ENCODE measurements around the gene SLC8B1.

The SLC8B1 gene

DNA sequence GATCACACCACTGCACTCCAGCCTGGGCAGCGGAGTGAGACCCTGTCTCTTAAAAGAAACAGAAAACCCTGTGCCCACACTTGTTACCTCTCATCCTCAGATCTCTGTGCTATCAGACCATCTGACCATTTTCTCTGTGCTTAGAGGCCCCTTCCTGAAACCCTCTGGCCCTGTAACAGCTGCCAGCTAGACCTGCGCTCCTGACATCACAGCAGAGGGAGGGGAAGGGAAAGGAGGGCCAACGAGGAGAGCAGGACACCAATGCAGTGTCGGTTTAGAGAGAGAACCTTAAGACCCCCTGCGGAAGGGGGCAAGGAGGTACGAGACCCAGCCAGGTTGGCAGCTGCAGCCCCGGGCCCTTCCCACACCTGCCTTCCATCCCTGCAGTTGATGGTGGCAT lies 42.4 kb downstream of the SLC8B1 start:
- Histone ChIP-seq H3K79me2 (ENCODE audit: control insufficient read depth, insufficient read depth, low read length, poor library complexity) (no peaks in the 10 kb centered on the region), H3K79me1 (ENCODE audit: low read length) (no peaks in the 10 kb centered on the region), H4K91ac (ENCODE audit: low read depth, low read length) (no peak overlapping the region), H3K4me2 (ENCODE audit: low read length) (no peak overlapping the region), H3K4ac (ENCODE audit: low read depth, low read length) (no peak overlapping the region), H3K9ac (ENCODE audit: low read length) (no peak overlapping the region), H3K27ac (ENCODE audit: low read depth, low read length) (no peak overlapping the region), H3K18ac (ENCODE audit: low read length) (no peak overlapping the region), H2BK120ac (ENCODE audit: insufficient read depth, low read length, poor library complexity) (no peak overlapping the region), H3K27me3 (ENCODE audit: insufficient read depth, low read length) (no peaks in the 10 kb centered on the region), H2AFZ (ENCODE audit: insufficient read depth, low read length, poor library complexity) (no peak overlapping the region), H4K12ac (ENCODE audit: low read depth, low read length) (no peak overlapping the region), H3K4me3 (ENCODE audit: low read depth, low read length) (no peak overlapping the region), H2AK5ac (ENCODE audit: low read length) (no peak overlapping the region), H4K8ac (ENCODE audit: low read depth, low read length) (no peak overlapping the region), H3K14ac (ENCODE audit: low read length) (no peak overlapping the region), H2BK12ac (ENCODE audit: low read length) (no peak overlapping the region), H3K23ac (ENCODE audit: low read length) (no peak overlapping the region), H2BK5ac (ENCODE audit: low read depth, low read length, poor library complexity) (no peak overlapping the region), H3K36me3 (ENCODE audit: control insufficient read depth in 1 of 2, insufficient read depth in 2 of 2, low read length in 2 of 2) (peaks cover 20 to 36% of the 10 kb centered on the region in 2 experiments), H3K4me1 (ENCODE audit: control insufficient read depth in 1 of 2, insufficient read depth in 2 of 2, low read length in 2 of 2) (no peaks in the 10 kb centered on the region), H3K9me3 (ENCODE audit: insufficient read depth, low read depth, low read length) (no peaks in the 10 kb centered on the region)
- no peak for DNase-seq
- no CpG with 5 or more reads among the region's 7 CpGs for WGBS (ENCODE audit: extremely low coverage, insufficient coverage, insufficient read length)

DNA sequence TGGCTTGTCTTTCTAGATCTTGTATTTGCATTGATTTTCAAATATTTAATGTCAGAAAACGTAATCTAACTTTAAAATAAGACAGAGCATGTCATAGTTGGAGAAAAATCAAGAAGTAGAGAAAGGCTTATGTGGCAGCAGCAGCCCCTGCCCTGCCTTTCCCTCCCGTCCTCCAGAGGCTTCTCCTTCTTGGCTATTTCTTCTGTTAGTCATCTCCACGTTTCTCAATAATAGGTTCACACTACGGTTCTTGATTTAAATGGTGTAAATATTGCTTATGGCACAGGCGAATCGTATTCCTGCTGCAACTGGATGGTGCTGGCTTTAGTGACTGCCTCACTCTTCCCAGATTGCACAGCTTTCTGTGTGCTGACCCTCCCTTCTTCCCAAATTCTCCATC lies 42.8 kb downstream of the SLC8B1 start:
- Histone ChIP-seq H3K9me3 (ENCODE audit: insufficient read depth, low read depth, low read length) (no peaks in the 10 kb centered on the region), H3K4me2 (ENCODE audit: low read length) (no peak overlapping the region), H3K4ac (ENCODE audit: low read depth, low read length) (no peak overlapping the region), H3K79me2 (ENCODE audit: control insufficient read depth, insufficient read depth, low read length, poor library complexity) (no peaks in the 10 kb centered on the region), H4K12ac (ENCODE audit: low read depth, low read length) (no peak overlapping the region), H3K18ac (ENCODE audit: low read length) (no peak overlapping the region), H3K79me1 (ENCODE audit: low read length) (no peaks in the 10 kb centered on the region), H2BK120ac (ENCODE audit: insufficient read depth, low read length, poor library complexity) (no peak overlapping the region), H3K27ac (ENCODE audit: low read depth, low read length) (no peak overlapping the region), H4K8ac (ENCODE audit: low read depth, low read length) (no peak overlapping the region), H3K36me3 (ENCODE audit: control insufficient read depth in 1 of 2, insufficient read depth in 2 of 2, low read length in 2 of 2) (peaks cover 17 to 40% of the 10 kb centered on the region in 2 experiments), H3K14ac (ENCODE audit: low read length) (no peak overlapping the region), H3K23ac (ENCODE audit: low read length) (no peak overlapping the region), H4K91ac (ENCODE audit: low read depth, low read length) (no peak overlapping the region), H2BK5ac (ENCODE audit: low read depth, low read length, poor library complexity) (no peak overlapping the region), H3K27me3 (ENCODE audit: insufficient read depth, low read length) (no peaks in the 10 kb centered on the region), H2AK5ac (ENCODE audit: low read length) (no peak overlapping the region), H3K4me1 (ENCODE audit: control insufficient read depth in 1 of 2, insufficient read depth in 2 of 2, low read length in 2 of 2) (no peaks in the 10 kb centered on the region), H3K4me3 (ENCODE audit: low read depth, low read length) (no peak overlapping the region), H2AFZ (ENCODE audit: insufficient read depth, low read length, poor library complexity) (no peak overlapping the region), H2BK12ac (ENCODE audit: low read length) (no peak overlapping the region), H3K9ac (ENCODE audit: low read length) (no peak overlapping the region)
- no CpG with 5 or more reads among the region's 6 CpGs for WGBS (ENCODE audit: extremely low coverage, insufficient coverage, insufficient read length)
- no peak for DNase-seq

DNA sequence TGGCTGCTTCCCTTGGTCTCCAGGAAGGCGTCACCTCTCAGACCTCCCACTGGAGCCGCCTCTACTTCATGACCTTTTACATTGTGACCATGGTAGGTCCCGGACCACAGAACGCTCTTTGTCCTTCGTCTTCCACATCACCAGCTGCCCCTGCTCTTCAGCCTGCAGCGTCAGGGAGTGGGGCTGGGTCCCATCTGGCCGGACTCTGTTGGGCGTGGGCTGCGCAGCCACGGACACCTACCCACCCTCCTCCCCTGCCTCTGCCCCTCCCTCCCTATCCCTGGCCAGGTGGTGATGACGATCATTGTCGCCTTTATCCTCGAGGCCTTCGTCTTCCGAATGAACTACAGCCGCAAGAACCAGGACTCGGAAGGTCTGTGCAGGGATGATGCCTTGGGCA lies 43.3 kb downstream of the SLC8B1 start:
- H3K79me1 ChIP-seq (ENCODE audit: low read length), result no peaks in the 10 kb centered on the region
- H2BK12ac ChIP-seq (ENCODE audit: low read length), result no peak overlapping the region
- H3K18ac ChIP-seq (ENCODE audit: low read length), result no peak overlapping the region
- no peak overlapping the region for H3K14ac ChIP-seq (ENCODE audit: low read length)
- no peak overlapping the region for H4K12ac ChIP-seq (ENCODE audit: low read depth, low read length)
- no peak overlapping the region for H2AK5ac ChIP-seq (ENCODE audit: low read length)
- no peak overlapping the region for H2BK120ac ChIP-seq (ENCODE audit: insufficient read depth, low read length, poor library complexity)
- no CpG with 5 or more reads among the region's 17 CpGs for WGBS (ENCODE audit: extremely low coverage, insufficient coverage, insufficient read length)
- H3K79me2 ChIP-seq (ENCODE audit: control insufficient read depth, insufficient read depth, low read length, poor library complexity), result no peaks in the 10 kb centered on the region
- no peaks in the 10 kb centered on the region for H3K9me3 ChIP-seq (ENCODE audit: insufficient read depth, low read depth, low read length)
- no peak for DNase-seq
- no peak overlapping the region for H3K4me2 ChIP-seq (ENCODE audit: low read length)
- H3K4me1 ChIP-seq (ENCODE audit: control insufficient read depth in 1 of 2, insufficient read depth in 2 of 2, low read length in 2 of 2), result peaks cover 0 to 2% of the 10 kb centered on the region in 2 experiments
- no peak overlapping the region for H4K91ac ChIP-seq (ENCODE audit: low read depth, low read length)
- no peak overlapping the region for H3K27ac ChIP-seq (ENCODE audit: low read depth, low read length)
- H4K8ac ChIP-seq (ENCODE audit: low read depth, low read length), result no peak overlapping the region
- no peak overlapping the region for H3K4ac ChIP-seq (ENCODE audit: low read depth, low read length)
- no peak overlapping the region for H2BK5ac ChIP-seq (ENCODE audit: low read depth, low read length, poor library complexity)
- no peak overlapping the region for H3K23ac ChIP-seq (ENCODE audit: low read length)
- H3K4me3 ChIP-seq (ENCODE audit: low read depth, low read length), result no peak overlapping the region
- H2AFZ ChIP-seq (ENCODE audit: insufficient read depth, low read length, poor library complexity), result no peak overlapping the region
- H3K9ac ChIP-seq (ENCODE audit: low read length), result no peak overlapping the region
- H3K36me3 ChIP-seq (ENCODE audit: control insufficient read depth in 1 of 2, insufficient read depth in 2 of 2, low read length in 2 of 2), result peaks cover 16 to 43% of the 10 kb centered on the region in 2 experiments
- H3K27me3 ChIP-seq (ENCODE audit: insufficient read depth, low read length), result no peaks in the 10 kb centered on the region

DNA sequence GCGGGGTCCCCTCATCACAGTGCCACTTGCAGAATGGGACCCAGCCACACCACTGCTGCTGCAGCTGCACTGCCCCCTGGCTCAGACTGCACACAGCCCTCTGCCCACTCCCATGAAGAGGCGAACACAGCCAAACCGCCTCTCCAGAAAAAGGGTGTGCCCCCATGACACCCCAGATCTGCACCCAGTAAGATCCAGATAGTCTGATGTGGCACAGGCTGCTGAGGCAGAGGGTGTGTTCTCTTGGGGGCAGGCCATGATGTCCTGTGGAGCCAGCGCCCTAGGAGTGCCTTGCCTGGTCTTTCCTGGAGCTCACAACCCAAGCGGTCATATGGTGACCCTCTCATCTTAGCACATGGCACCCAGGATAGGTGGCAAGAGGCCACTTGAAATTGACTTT lies 44.4 kb downstream of the SLC8B1 start:
- no peaks in the 10 kb centered on the region for H3K79me2 ChIP-seq (ENCODE audit: control insufficient read depth, insufficient read depth, low read length, poor library complexity)
- H3K9me3 ChIP-seq (ENCODE audit: insufficient read depth, low read depth, low read length), result no peaks in the 10 kb centered on the region
- H3K27me3 ChIP-seq (ENCODE audit: insufficient read depth, low read length), result no peaks in the 10 kb centered on the region
- no peak overlapping the region for H2AFZ ChIP-seq (ENCODE audit: insufficient read depth, low read length, poor library complexity)
- H2BK12ac ChIP-seq (ENCODE audit: low read length), result no peak overlapping the region
- H4K8ac ChIP-seq (ENCODE audit: low read depth, low read length), result no peak overlapping the region
- peaks cover 20 to 38% of the 10 kb centered on the region in 2 experiments for H3K36me3 ChIP-seq (ENCODE audit: control insufficient read depth in 1 of 2, insufficient read depth in 2 of 2, low read length in 2 of 2)
- no peak overlapping the region for H3K27ac ChIP-seq (ENCODE audit: low read depth, low read length)
- no peak overlapping the region for H4K91ac ChIP-seq (ENCODE audit: low read depth, low read length)
- H2AK5ac ChIP-seq (ENCODE audit: low read length), result no peak overlapping the region
- no peaks in the 10 kb centered on the region for H3K79me1 ChIP-seq (ENCODE audit: low read length)
- H3K9ac ChIP-seq (ENCODE audit: low read length), result no peak overlapping the region
- no peak overlapping the region for H3K4me2 ChIP-seq (ENCODE audit: low read length)
- H2BK5ac ChIP-seq (ENCODE audit: low read depth, low read length, poor library complexity), result no peak overlapping the region
- H4K12ac ChIP-seq (ENCODE audit: low read depth, low read length), result no peak overlapping the region
- H3K4me3 ChIP-seq (ENCODE audit: low read depth, low read length), result no peak overlapping the region
- H2BK120ac ChIP-seq (ENCODE audit: insufficient read depth, low read length, poor library complexity), result no peak overlapping the region
- no peak for DNase-seq
- H3K4ac ChIP-seq (ENCODE audit: low read depth, low read length), result no peak overlapping the region
- H3K23ac ChIP-seq (ENCODE audit: low read length), result no peak overlapping the region
- H3K14ac ChIP-seq (ENCODE audit: low read length), result no peak overlapping the region
- peaks cover 0 to 3% of the 10 kb centered on the region in 2 experiments for H3K4me1 ChIP-seq (ENCODE audit: control insufficient read depth in 1 of 2, insufficient read depth in 2 of 2, low read length in 2 of 2)
- WGBS (ENCODE audit: extremely low coverage, insufficient coverage, insufficient read length), result no CpG with 5 or more reads among the region's 5 CpGs
- H3K18ac ChIP-seq (ENCODE audit: low read length), result no peak overlapping the region

Measured in trophoblast cell (in vitro differentiated cells and primary cell).